Activated CD4-positive, CD25-positive, alpha-beta regulatory T cell treated with anti-CD3 and anti-CD28 coated beads, Interleukin-2, amount 50 U/mL, for 24 hours (primary cell): ENCODE measurements around the gene KRT5.
"Not testable (repeated sequence)": the region's sequence is repeated elsewhere in the genome, so short reads cannot be mapped to it uniquely, and the experiment has no call there.

Source experiments
- ATAC-seq, 2 donors: fragments of 150-1000 bp; cut with Tn5 transposase; one replicate each; pipeline ENCODE4 v1.10.0; 2021; ENCODE audit warnings: mild to moderate bottlenecking in 1 of 2, moderate library complexity in 1 of 2

KRT5 gene

DNA sequence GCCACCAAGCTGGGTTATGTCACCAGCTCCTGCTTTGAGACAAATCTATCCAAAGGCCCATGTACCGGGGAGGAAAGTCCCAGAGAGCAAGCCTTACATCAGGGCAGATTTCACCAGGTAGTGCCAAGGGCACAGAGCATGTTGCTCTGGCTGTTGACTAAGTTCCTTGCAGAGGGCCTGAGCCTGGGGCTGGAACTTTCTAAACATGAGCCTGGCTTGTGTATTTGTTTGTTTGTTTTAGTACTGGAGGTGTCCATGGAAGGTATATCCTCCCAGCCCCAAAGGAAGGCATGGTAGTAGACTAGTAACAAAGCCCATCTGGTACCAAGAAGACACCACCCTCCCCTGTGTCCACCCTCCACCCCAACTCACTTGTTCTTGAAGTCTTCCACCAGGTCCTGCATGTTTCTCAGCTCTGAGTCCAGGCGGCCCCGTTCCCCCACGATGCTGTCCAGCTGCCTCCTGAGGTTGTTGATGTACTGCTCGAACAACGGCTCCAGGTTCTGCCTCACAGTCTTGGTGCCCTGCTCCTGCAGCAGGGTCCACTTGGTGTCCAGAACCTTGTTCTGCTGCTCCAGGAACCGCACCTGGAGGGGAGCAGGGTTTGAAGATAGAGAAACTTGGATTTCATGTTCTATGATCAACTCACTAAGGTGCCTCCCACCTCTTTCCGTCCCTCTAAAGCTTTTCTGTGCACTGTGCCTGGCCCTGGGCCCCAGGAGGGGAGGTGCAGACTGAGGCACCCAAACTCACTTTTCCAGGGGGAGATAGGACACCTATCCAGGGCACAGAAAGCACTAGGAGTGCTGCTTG is 1.4 kb downstream of the KRT5 start:
- ATAC-seq, result no peak

DNA sequence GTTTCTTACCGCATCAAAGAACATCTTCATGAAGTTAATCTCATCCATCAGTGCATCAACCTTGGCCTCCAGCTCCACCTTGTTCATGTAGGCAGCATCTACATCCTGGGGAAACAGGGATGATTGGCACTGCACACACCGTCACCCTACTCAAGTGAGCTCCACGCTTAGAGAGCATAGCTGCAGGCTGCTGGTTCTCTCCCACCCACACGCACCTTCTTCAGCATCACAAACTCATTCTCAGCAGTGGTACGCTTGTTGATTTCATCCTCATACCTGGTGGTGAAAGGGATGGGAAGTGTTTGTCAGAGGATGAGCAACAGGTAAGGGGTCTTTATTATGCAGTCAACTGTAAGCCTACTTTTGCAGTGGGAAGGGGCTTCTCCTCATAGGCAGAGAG is 2.3 kb downstream of the KRT5 start:
- ATAC-seq, result no peak

DNA sequence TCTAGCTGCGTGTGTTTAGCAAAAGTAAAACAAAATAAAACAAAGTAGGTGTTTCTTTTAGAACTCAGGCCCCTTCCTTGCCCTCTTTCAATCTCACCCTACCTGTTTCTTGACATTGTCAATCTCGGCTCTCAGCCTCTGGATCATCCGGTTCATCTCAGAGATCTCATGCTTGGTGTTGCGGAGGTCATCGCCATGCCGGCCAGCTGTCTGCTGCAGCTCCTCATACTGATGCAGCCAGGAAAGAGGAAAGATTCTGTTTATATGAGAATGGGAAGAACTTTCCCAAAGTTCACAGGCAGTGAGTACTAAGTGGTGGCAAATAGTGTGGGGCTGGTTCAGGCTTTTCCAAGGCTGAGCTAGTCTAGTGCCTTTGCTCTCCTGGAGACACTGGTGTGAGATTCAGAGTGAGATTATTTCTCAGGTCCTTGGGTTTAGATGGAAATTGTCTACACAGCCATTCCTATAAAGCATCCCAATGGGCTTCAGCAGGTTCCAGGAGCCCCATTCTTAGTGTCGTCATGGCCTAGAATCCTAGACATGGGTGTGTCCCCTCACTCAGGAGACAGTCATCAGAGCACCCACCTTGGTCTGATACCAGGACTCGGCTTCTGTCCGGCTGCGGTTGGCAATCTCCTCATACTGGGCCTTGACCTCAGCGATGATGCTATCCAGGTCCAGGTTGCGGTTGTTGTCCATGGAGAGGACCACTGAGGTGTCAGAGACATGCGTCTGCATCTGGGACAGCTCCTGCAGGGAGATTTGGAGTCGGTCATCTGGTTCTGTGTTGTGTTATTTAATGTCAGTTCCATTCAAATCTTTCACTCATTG is 3.0 kb downstream of the KRT5 start:
- no peak for ATAC-seq

DNA sequence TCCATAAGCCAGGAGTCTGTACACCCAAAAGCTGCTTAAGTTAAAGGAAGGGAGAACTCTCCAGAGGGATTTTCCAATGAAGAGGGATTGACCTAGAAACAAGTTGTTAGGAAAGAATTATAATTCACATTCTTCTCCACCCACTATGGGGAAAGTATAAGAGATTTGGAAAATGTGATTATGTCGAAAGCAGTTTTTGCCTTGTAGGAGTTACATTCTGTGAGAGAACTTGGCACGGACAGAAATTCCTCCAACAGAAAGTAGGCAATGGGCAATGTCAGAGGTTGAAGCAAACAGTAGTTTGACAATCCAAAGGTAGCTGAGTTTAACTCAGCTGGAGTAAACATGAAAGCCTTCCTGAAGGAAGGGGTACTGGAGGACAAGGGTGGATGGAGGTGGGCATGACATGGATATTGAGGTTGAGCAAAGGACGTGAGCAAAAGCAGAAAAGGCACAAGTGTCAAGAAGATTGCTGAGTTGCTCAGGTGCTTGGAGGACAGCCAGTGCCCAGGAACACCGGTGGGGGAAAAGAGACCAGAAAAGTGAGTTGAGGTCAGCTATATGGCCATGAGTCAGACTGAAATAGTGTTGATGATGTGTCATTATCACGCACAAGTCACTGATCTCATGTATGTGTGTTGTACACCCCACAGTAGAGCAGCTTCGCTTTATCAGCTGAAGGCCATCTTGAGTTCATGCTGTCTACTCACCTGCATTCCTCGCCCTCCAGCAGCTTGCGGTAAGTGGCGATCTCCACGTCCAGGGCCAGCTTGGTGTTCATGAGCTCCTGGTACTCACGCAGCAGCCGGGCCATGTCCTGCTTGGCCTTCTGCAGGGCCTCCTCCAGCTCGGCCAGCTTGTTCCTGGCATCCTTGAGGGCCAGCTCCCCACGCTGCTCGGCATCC is 4.0 kb downstream of the KRT5 start:
- no peak for ATAC-seq

DNA sequence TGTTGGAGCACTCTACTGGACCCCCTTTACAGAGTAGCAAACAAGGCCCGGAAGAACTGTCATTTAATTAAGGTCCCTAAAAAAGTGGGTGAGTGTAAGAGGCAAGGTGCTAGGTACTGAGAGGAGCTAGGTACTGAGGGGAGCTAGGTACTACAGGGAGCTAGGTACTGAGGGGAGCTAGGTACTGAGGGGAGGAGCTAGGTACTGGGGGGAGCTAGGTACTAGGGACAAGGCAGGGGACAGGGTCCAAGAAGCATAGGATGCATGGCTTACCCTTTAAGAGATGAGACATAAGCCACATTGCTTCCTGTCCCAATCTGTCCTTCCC is 4.9 kb downstream of the KRT5 start:
- ATAC-seq, result no peak

DNA sequence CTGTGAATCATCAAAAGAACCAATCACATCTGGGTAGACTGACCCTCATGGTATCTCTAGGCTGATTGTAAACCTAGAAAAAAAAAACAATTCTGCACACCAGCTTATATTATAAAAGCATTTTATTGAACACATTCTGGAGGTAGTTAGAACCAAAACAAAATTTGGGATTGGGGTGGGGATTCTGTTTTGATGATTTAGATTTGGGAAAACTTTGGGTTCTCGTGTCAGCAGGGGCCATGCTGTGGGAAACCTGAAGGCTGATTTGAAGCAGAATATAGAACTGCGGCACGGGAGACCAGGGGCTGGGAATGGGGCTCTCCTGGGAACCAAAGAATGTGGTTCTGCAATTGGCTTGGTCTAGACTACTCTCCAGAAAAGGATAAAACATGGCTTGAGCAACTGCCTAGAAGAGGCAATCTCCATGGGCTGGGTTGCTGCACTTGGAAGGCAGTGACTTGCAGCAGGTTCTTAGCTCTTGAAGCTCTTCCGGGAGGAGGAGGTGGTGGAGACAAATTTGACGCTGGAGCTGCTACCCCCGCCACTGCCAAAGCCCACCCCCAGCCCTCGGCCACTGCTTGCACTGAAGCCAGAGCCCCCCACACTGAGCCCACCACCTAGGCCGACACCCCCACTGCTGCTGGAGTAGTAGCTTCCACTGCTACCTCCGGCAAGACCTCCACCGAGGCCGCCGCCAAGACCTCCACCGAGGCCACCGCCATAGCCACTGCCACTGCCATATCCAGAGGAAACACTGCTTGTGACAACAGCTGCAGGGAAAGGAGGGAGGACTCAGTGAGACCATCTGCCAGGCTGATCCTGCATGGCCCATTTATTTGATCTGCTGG is 5.5 kb downstream of the KRT5 start:
- no peak for ATAC-seq

DNA sequence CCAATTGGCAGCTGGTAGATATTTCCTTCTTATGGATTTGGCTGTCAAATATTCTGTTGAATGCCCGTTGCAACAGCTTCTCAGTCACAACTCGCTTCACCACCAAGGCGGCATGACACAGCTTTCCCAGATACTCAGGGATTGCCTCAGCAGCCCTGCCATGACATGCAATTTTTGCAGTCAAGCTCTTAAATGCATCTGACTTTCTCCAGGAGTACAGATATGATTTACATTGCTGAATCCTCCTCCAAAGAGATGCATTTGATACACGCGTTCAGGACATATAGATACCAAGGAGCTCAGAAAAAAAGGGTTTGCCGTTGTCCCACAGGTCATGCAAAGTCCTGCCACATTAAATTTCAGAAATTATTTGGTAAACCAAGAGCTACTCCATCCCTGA is 6.5 kb downstream of the KRT5 start:
- no peak for ATAC-seq

DNA sequence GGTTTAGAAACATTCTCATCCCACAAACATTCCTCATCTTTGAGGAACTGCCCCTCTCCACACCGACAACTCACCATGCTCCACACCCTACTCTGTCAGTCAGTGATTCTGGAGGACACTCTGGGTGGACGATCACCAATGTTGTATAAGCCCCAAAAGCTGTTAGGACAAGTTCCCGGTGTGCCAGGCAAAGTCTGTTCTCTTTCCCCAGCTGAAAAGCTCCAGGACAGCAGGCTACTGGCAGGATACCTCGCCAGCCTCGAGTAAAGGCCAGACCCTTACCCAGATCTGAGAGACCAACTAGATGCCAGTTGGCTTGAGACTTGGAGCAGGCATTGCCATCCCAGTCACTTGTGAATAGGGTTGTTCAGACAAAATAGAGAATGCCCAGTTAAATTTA is 12.0 kb downstream of the KRT5 start:
- ATAC-seq, result no peak

DNA sequence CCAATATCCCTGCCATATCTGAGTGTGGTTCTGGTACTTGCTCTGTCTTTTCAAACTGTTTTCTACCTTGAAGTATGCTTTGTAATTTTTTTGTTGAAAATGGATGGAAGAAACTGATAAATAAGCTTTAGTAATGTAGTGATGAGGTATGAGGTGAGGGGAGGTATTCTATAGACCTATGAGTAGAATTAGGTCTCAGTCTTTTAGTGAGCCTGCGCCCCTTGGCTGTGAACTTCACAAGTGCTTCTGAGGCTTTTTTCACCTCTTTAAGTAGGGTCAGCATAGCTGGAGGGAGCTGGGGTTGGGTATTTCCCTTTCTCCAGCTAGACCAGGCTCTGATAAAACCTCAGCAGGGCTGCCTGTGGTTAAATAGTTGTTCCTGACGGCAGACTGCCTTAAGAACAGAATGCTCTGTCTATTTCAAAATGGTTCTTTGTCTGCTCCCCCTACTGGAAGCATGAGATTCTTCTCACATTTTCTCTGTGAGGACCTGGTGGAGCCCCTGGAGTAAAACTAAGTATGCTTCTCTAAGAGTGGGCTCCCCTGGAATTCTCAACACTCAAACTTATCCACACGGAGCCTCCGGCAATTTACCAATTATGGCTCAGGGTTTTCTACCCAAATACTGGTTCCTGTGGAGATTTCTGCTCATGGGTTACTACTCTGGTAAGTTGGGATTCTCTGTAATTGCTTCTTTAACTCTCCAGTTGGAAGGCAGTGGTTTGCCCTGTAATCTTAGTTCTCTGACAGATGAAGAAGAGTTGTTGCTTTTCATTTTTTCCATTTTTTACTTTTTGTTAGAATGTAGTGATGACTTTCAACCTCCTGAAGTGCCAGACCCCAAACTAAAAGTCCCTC is 13.1 kb downstream of the KRT5 start:
- no peak for ATAC-seq

DNA sequence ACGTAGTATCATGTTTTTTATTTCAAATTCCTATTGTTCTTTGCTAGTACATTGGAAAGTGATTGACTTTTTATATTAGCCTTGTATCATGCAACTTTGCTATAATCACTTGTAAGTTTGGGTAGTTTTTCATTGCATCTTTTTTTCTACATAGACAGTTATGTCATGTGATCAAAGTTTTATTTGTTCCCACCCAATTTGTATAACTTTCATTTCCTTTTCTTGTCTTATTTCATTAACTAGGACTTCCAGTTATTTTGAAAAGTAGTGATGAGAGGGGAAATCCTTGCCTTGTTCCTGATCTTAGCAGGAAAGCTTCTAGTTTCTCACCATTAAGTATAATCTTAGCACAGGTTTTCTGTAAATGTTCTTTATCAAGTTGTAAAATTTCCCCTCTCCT is 17.3 kb downstream of the KRT5 start:
- no peak for ATAC-seq

DNA sequence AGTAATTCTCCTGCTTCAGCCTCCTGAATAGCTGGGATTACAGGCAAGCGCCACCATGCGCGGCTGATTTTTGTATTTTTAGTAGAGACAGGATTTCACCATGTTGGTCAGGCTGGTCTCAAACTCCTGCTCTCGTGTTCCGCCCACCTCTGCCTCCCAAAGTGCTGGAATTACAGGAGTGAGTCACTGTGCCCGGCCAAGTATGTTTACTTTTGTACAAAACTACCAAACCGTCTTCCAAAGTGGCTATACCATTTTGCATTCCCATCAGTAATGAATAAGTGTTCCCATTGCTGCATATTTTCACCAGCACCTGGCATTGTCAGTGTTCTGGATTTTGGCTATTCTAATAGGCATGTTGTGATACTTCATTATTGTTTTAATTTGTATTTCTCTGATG is 18.7 kb downstream of the KRT5 start:
- no peak for ATAC-seq

DNA sequence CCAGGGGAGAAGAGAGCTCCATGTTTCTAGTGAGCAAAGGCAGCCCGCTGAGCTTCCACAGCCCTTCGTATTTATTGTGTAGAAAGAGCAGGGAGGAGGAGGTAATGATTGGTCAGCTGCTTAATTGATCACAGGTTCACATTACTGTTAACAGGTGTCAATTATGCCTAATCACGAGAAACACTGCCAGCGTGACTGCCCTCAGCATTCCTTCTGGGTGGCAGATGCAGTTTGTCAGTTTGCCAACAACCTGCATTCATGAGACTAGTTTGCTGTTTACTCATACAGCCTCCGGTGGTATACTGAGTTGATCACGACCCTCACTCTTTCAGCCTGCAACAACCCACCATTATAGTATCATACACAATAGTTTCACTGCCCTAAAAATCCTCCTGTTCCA is 19.6 kb downstream of the KRT5 start:
- ATAC-seq, result not testable (repeated sequence)

DNA sequence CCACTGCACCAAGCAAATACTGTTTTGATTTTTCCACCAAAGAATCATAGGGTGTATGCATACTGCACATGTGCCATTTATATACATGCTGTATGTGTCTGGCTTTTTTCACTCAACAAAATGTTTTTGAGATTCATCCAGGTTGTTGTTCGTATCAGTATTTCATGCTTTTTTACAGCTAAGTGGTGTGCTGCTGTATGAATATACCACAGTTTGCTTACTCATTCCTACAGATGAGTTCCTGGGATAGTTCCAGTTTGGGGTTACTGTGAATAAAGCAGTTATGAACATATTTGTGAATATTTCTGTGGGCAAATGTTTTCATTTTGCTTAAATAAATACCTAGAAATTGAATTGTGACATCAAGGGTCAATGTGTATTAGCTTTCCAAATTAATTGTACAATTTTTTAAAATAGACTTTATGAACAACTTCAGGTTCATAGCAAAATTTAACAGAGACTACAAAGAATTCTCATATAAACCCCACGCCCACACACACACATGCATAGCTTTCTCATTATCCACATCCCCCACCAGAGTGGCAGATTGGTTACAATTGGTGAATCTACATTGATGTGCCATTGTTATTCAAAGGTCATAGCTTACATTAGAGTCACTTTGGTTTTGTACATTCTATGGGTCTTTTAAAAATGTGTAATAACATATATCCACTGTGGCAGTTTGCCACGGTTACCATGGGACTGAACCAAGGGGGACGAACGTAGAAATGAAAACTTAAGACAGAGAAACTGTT is 20.2 kb downstream of the KRT5 start:
- ATAC-seq, result no peak

DNA sequence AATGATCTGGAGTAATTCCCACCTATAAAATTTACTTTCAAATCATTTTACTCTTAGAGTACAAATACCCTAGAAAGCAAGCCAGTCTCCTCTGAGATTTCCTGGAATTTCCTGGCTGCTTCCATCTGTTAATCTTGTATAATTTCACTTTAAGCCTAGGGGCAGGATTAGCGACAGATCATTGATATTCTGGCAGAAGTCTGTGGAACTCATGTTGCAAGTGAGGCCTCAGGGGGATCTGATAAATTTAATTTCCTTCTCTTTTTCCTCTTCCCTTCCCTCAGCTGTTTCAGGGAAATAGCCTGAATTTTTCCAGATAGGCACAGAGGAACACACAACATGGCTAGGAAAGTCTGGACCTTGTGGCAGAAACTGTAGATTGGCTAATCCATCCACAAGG is 21.2 kb downstream of the KRT5 start:
- no peak for ATAC-seq

DNA sequence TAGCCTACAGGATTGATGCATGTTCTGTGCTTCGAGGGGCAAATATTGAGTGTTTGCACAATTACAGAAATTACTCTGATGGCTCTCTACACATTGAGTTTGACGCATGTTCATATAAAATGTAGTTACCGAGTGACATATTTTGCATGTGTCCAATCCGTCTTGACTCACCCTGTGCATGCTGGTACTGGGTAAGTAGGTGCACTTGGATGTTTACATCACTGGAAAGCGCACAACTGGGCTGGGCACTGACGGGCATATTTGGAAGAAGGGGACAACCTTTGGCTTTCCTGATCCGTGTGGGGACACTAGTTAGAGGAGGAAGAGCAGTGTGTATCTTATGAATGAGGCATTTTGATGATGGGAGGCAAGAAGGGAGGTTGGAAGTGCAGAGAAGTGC is 22.2 kb downstream of the KRT5 start:
- ATAC-seq, result no peak

DNA sequence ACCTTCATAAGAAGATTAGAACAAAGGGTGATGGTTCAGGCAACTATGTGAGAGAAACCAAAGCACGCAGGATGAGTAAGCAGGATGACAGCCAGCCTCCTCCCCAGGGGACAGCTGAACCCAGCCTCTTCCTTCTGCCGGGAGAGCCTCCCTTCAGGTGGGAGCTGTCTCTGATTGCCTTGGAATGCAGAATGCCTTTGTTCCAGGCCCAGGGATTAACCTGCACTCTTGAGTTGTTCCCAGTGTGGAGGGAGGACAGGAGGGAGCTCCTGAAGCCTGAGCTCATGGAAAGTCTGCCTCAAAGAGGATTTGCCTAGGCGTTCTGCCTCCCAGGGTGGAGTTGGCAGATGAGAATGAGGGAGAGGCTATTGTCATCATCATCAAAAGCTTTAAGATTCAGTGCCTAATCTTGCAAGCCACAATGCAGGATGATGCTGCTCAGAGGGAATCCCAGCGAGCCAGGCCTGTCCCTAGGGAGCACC is 23.6 kb downstream of the KRT5 start:
- ATAC-seq, result no peak

DNA sequence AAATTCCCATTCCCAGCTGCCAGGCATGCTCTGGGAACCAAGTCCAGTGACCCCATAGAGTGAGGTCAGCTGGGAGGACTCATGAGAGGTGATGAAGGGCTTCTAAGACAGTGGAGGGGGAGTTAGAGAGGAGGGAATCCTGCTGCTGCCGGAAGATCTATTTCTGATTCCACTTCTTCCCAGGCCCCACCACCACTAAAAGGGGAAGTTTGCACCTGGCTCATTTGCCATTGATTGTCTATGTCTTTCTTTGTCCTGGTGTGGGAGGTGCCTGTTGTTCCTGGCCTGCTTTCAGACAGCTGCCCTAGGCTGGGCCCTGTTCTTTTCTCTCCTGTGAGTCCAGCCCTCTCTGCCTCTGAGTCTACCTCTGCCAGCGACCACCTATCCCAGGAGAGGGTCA is 24.1 kb downstream of the KRT5 start:
- ATAC-seq, result no peak

DNA sequence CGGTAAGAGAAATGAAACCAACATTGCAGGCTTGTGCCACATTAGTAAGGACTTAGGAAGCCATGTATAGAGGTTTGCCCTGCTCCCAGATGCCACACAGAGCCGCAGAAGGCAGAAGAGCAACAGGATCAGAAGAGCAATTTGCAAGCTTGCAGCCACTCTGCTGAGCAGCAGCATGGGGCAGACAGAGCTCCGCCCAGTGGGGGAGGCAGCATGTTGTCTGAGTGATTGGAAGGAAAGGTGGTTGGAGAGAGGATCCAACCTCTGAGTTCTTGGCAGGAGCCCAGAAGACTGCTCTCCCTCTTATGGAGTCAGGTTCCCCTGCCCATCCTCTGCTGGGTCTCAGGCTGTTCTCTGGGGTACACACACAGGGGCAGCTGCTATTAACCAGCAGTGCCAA is 24.8 kb downstream of the KRT5 start:
- ATAC-seq, result no peak

DNA sequence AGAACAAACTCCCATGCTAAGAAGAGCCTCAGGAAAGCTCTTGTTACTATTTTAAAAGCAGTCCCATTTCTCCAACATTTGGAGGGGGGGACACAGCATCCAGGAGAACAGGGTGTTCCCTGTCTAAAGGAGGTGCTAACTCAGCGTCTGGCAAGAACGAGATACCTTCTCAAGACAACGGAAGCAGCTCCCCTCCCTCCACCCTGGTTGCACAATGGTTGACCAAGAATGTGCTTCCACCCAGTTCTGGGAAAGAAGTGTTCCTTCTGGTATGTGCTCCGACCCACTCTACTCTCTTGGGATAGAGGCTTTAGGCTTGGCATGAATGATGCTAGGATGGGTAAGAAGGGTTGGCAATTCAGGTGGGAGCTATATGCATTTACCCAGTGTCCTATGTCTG is 25.7 kb downstream of the KRT5 start:
- ATAC-seq, result no peak

DNA sequence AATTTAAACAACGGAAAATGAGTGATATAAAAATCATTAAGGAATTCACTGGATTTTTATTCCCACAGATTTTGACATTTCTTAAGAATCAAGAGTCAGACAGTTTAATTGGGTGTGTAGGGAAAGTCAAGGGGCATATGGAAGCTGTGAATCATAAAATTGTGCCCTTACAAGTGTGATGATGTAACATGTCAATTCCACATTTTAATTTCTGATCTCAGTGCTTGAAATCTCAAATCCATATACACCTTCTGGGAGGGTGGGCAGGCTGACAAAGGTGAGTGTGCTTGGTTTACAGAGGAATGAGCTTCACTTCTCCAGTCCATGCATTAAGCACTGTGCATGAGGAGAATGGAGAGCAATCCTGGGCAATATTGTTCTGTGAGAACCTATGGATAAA is 26.1 kb downstream of the KRT5 start:
- no peak for ATAC-seq

DNA sequence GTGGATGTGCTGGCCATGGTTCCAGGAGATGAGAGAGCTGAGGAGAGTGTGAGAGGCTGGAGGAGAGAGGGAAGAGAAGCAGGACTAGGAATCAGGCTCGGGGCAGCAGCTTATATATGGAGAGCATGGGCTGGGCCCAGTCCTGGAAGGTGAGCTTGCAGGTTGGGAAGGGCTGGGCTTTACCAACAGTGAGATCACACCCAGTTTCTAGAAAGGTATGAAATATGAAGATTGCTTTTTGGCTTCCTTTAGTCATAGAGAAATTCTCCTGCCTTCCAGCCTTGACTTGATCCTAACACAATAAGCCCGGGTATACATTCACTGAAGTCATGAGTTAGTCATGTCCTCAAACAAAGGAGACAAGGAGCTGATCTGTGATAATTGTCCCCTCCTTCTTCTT is 27.0 kb downstream of the KRT5 start, which contains the start of gene KRT6A:
Gene KRT6A (minus strand): TSS at position 86 of the 400 bp plus-strand sequence. CDS start 69 bp downstream, at position 17.
- no peak for ATAC-seq
